IMR-90 (cell line): ENCODE measurements around the gene PTX3. TPM values are rescaled to one million over a fixed set of nuclear protein-coding genes. Genes with fewer than 3 reads are reported as not detected.

Experiments
- ATAC-seq: fragments of 200-7000 bp; cut with Tn5 transposase; 2 replicates; pipeline ENCODE4 v1.9.1; 2020; ENCODE audit warnings: low read depth, mild to moderate bottlenecking, moderate library complexity
- BruUV-seq: library from RNA; stranded (reverse); fragments of 400-500 nt; replicated peaks from 2 replicates; lab custom pipeline; 2021; lab: Mats Ljungman, UMichigan
- CTCF ChIA-PET: fragments of 300-600 bp; formaldehyde crosslinking; extraction: SDS; loops from one replicate; lab custom pipeline; 2021; ENCODE audit warnings: antibody characterized with exemption; lab: Yijun Ruan, JAX
- POLR2A ChIA-PET: fragments of 300-600 bp; sonication (Branson Sonifier 250); formaldehyde crosslinking; loops from one replicate; lab custom pipeline; 2022; ENCODE audit warnings: antibody characterized with exemption; ENCODE audit not compliant: unreplicated experiment; lab: Charles Lee
- DNase-seq: peaks from one replicate; pipeline ENCODE4 v3.0.0; 2013
- H2AFZ ChIP-seq: replicated peaks from 2 replicates; pipeline ENCODE3; 2013; ENCODE audit warnings: low read length, mild to moderate bottlenecking; ENCODE audit not compliant: poor library complexity
- H2AK5ac ChIP-seq: 2 replicates; pipeline ENCODE4 v1.6.1; 2013; ENCODE audit warnings: low read depth, low read length, inconsistent platforms
- H2AK9ac ChIP-seq: replicated peaks from 2 replicates; pipeline ENCODE3; 2013; ENCODE audit warnings: mild to moderate bottlenecking, low read depth, low read length, moderate library complexity; ENCODE audit not compliant: poor library complexity
- H2BK120ac ChIP-seq: 2 replicates; pipeline ENCODE4 v1.6.1; 2013; ENCODE audit warnings: low read depth, low read length, inconsistent platforms
- H2BK15ac ChIP-seq: 3 replicates; pipeline ENCODE4 v1.6.1; 2013; ENCODE audit warnings: low read depth, low read length, inconsistent platforms
- H2BK20ac ChIP-seq: 2 replicates; pipeline ENCODE4 v1.6.1; 2013; ENCODE audit warnings: low read depth, mild to moderate bottlenecking, inconsistent platforms, low read length, moderate library complexity
- H2BK5ac ChIP-seq: 2 replicates; pipeline ENCODE4 v1.6.1; 2013; ENCODE audit warnings: mild to moderate bottlenecking, low read depth, low read length, inconsistent platforms; ENCODE audit not compliant: poor library complexity, severe bottlenecking
- H3K14ac ChIP-seq: replicated peaks from 2 replicates; pipeline ENCODE4 v1.6.1; 2013; ENCODE audit warnings: low read depth, low read length, inconsistent platforms
- H3K18ac ChIP-seq: 2 replicates; pipeline ENCODE4 v1.6.1; 2013; ENCODE audit warnings: low read depth, low read length, control low read depth
- H3K23ac ChIP-seq: 2 replicates; pipeline ENCODE4 v1.6.1; 2013; ENCODE audit warnings: low read depth, low read length, inconsistent platforms
- H3K27ac ChIP-seq: 2 replicates; pipeline ENCODE4 v1.5.1; 2013; ENCODE audit warnings: mild to moderate bottlenecking, control low read depth, low read length; ENCODE audit not compliant: insufficient read depth
- H3K27me3 ChIP-seq: 2 replicates; pipeline ENCODE4 v1.6.1; 2013; ENCODE audit warnings: low read length; ENCODE audit not compliant: control insufficient read depth, insufficient read depth
- H3K36me3 ChIP-seq: 2 replicates; pipeline ENCODE4 v1.6.1; 2013; ENCODE audit warnings: low read length, mixed read lengths; ENCODE audit not compliant: control insufficient read depth, insufficient read depth
- H3K4ac ChIP-seq: 2 replicates; pipeline ENCODE4 v1.6.1; 2013; ENCODE audit warnings: low read depth, low read length, inconsistent platforms
- H3K4me1 ChIP-seq: 2 replicates; pipeline ENCODE4 v1.6.1; 2013; ENCODE audit warnings: low read length, mixed read lengths; ENCODE audit not compliant: control insufficient read depth, insufficient read depth
- H3K4me2 ChIP-seq: 2 replicates; pipeline ENCODE4 v1.6.1; 2013; ENCODE audit warnings: low read depth, mild to moderate bottlenecking, control low read depth, low read length, moderate library complexity
- H3K4me3 ChIP-seq: 2 replicates; pipeline ENCODE4 v1.5.1; 2013; ENCODE audit warnings: low read depth, mild to moderate bottlenecking, control low read depth, low read length, moderate library complexity; ENCODE audit not compliant: insufficient read depth
- H3K56ac ChIP-seq: 2 replicates; pipeline ENCODE4 v1.6.1; 2013; ENCODE audit warnings: low read length, inconsistent platforms; ENCODE audit not compliant: insufficient read depth; ENCODE audit errors: extremely low read depth
- H3K79me1 ChIP-seq, 2 experiments: 2 replicates each; pipeline ENCODE4 v1.6.1; 2013; ENCODE audit warnings: low read length in 2 of 2, inconsistent platforms in 1 of 2, low read depth in 1 of 2
- H3K9ac ChIP-seq: 2 replicates; pipeline ENCODE4 v1.6.1; 2013; ENCODE audit warnings: low read depth, low read length, control low read depth
- H3K9me1 ChIP-seq: 2 replicates; pipeline ENCODE4 v1.6.1; 2013; ENCODE audit warnings: low read length, inconsistent platforms; ENCODE audit not compliant: insufficient read depth
- H3K9me3 ChIP-seq: 2 replicates; pipeline ENCODE4 v1.6.1; 2013; ENCODE audit warnings: low read length; ENCODE audit not compliant: control insufficient read depth, insufficient read depth
- H4K20me1 ChIP-seq: 2 replicates; pipeline ENCODE4 v1.6.1; 2013; ENCODE audit warnings: low read length, inconsistent platforms; ENCODE audit not compliant: insufficient read depth
- H4K5ac ChIP-seq: 2 replicates; pipeline ENCODE4 v1.6.1; 2013; ENCODE audit warnings: mild to moderate bottlenecking, low read depth, low read length, control low read depth
- H4K8ac ChIP-seq, 2 experiments: 2 replicates each; pipeline ENCODE4 v1.6.1; 2013; ENCODE audit warnings: low read depth in 2 of 2, low read length in 2 of 2, control low read depth in 1 of 2, inconsistent platforms in 1 of 2
- H4K91ac ChIP-seq: 2 replicates; pipeline ENCODE4 v1.6.1; 2013; ENCODE audit warnings: low read depth, low read length, inconsistent platforms; ENCODE audit not compliant: insufficient read depth
- SMC3 ChIP-seq: fragments of 150-350 bp; IDR thresholded peaks from 2 replicates; pipeline ENCODE4 v1.6.1; 2016; ENCODE audit warnings: low read depth, mild to moderate bottlenecking, antibody characterized with exemption, low read length, moderate library complexity
- WGBS, 2 experiments: methylation state at CpG; one replicate each; pipeline versions ENCODE4 v1.1.5 to v1.1.7; 2013; ENCODE audit warnings: missing lambda C conversion rate in 2 of 2; ENCODE audit not compliant: insufficient read length in 1 of 2; ENCODE audit errors: extremely low coverage in 2 of 2; 5-methylcytosine and 5-hydroxymethylcytosine counted together
- dilution Hi-C: fragments of 300-500 bp; cut with HindIII; formaldehyde crosslinking; loops from one replicate; pipeline ENCODE4 v1.14.3; 2018; ENCODE audit warnings: low sequenced_read_pairs; ENCODE audit not compliant: unreplicated experiment
- in situ Hi-C: fragments of 300-500 bp; cut with MboI; formaldehyde crosslinking; loops from 3 replicates; pipeline ENCODE4 v1.14.3; 2019; ENCODE audit warnings: low sequenced_read_pairs, inconsistent platforms, mixed read lengths
- intact Hi-C: fragments of 100-400 bp; cut with micrococcal nuclease; formaldehyde crosslinking; loops from 2 replicates; pipeline ENCODE4 v1.10.0; 2022
- polyA plus RNA-seq, 3 experiments: library from polyadenylated mRNA; depleted of rRNA; stranded (reverse); fragments of >200 nt; gene quantifications; 2 replicates each; pipeline ENCODE4 v1.2.3, GENCODE V29; 2012; ENCODE audit warnings: low replicate concordance in 1 of 3
- total RNA-seq: library from RNA; depleted of rRNA; stranded (reverse); fragments of >200 nt; gene quantifications from 2 replicates; pipeline ENCODE4 v1.2.3, GENCODE V29; 2012

The PTX3 gene
- total and polyA plus RNA-seq, 2 of the 4 experiments (the other 2 are of a cell fraction): 97.9 to 135 TPM

DNA sequence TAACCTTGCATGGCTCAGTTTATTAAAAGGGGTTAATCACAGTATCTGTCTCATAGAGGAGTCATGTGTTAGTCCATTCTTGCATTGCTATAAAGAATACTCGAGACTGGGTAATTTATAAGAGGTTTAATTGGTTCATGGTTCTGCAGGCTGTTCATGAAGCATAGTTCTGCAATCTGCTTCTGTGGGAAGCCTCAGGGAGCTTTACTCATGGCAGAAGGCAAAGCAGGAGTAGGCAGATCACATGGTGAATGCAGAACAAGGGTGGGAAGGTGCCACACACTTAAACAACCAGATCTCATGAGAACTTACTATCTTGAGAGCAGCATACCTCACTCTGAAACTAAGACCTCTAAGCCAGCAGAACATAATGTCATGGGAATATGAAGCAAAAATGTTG, 42.2 kb upstream of the PTX3 start:
- no peak overlapping the region for H2BK5ac ChIP-seq
- no peak overlapping the region for H2AK5ac ChIP-seq
- no peak overlapping the region for H2AK9ac ChIP-seq
- H4K20me1 ChIP-seq: no peaks in the 10 kb centered on the region
- in situ Hi-C loops (no loop called here), intact Hi-C loops (no loop called here), dilution Hi-C loops (no loop called here)
- H3K4me3 ChIP-seq: no peak overlapping the region
- CTCF ChIA-PET: no interaction called here
- no peak overlapping the region for H4K8ac ChIP-seq
- H3K56ac ChIP-seq: no peak overlapping the region
- H3K27ac ChIP-seq: no peak overlapping the region
- H3K79me1 ChIP-seq: no peaks in the 10 kb centered on the region
- H3K4me2 ChIP-seq: no peak overlapping the region
- H3K18ac ChIP-seq: no peak overlapping the region
- H2BK15ac ChIP-seq: no peak overlapping the region
- no peak; the same call in 1 of the 2 replicates for ATAC-seq
- H2BK20ac ChIP-seq: no peak overlapping the region
- no peaks in the 10 kb centered on the region for H3K9me1 ChIP-seq
- H2BK120ac ChIP-seq: no peak overlapping the region
- POLR2A ChIA-PET: no interaction called here
- no peak overlapping the region; the same call in 1 of the 2 replicates for H3K14ac ChIP-seq
- H2AFZ ChIP-seq: no peak overlapping the region
- no peak overlapping the region for H3K9ac ChIP-seq
- no CpG with 5 or more reads among the region's 1 CpG for WGBS, 2 experiments
- no peak for TF ChIP-seq SMC3
- H4K5ac ChIP-seq: no peak overlapping the region
- no peak overlapping the region for H3K4ac ChIP-seq
- no peaks in the 10 kb centered on the region for H3K36me3 ChIP-seq
- peaks cover 2% of the 10 kb centered on the region; the same call in 1 of the 2 replicates for H3K9me3 ChIP-seq
- no TSS peak for BruUV-seq
- H4K91ac ChIP-seq: no peak overlapping the region
- H3K27me3 ChIP-seq: no peaks in the 10 kb centered on the region
- peak; percentile 21 for DNase-seq
- H3K4me1 ChIP-seq: peaks cover 7% of the 10 kb centered on the region
- H3K23ac ChIP-seq: no peak overlapping the region
